Osteoblast (primary cell): ENCODE results near the gene ADAMTS2. TPM values are rescaled to one million over a fixed set of nuclear protein-coding genes. Genes with fewer than 3 reads are reported as not detected.
A peak's percentile ranks its signal among the peaks of the same experiment; 100 is the strongest.

Experiments
- DNase-seq: peaks from one replicate; pipeline ENCODE4 v3.0.0; 2011; ENCODE audit warnings: low spot score, mixed read lengths; ENCODE audit not compliant: insufficient read length; ENCODE audit errors: missing footprints
- H2AFZ ChIP-seq: 2 replicates; pipeline ENCODE4 v1.6.0; 2011; ENCODE audit warnings: mild to moderate bottlenecking, low read length
- H3K27ac ChIP-seq: 2 replicates; pipeline ENCODE4 v1.5.1; 2011; ENCODE audit warnings: mild to moderate bottlenecking, low read depth, low read length, moderate library complexity
- H3K27me3 ChIP-seq: 2 replicates; pipeline ENCODE4 v1.6.0; 2012; ENCODE audit warnings: mild to moderate bottlenecking, control low read depth, inconsistent platforms, low read length, moderate library complexity; ENCODE audit not compliant: insufficient read depth
- H3K36me3 ChIP-seq: 2 replicates; pipeline ENCODE4 v1.5.1; 2011; ENCODE audit warnings: mild to moderate bottlenecking, low read length, control low read depth, moderate library complexity; ENCODE audit not compliant: insufficient read depth
- H3K4me1 ChIP-seq: 2 replicates; pipeline ENCODE4 v1.5.1; 2011; ENCODE audit warnings: mild to moderate bottlenecking, low read length, control low read depth, moderate library complexity; ENCODE audit not compliant: insufficient read depth
- H3K4me2 ChIP-seq: 2 replicates; pipeline ENCODE4 v1.6.0; 2011; ENCODE audit warnings: mild to moderate bottlenecking, low read length; ENCODE audit not compliant: insufficient read depth
- H3K4me3 ChIP-seq: fragments of 200-600 bp; sonication (generic); 3 replicates; pipeline ENCODE4 v1.5.1; 2012; ENCODE audit warnings: mild to moderate bottlenecking, low read length, inconsistent platforms; ENCODE audit not compliant: insufficient read depth
- H3K79me2 ChIP-seq: 2 replicates; pipeline ENCODE4 v1.6.0; 2012; ENCODE audit warnings: mild to moderate bottlenecking, low read length, control low read depth, inconsistent platforms; ENCODE audit not compliant: insufficient read depth
- H3K9me3 ChIP-seq: 2 replicates; pipeline ENCODE4 v1.5.1; 2011; ENCODE audit warnings: low read depth, low read length, control low read depth
- H4K20me1 ChIP-seq: 2 replicates; pipeline ENCODE4 v1.6.0; 2012; ENCODE audit warnings: mild to moderate bottlenecking, low read length, control low read depth; ENCODE audit not compliant: insufficient read depth
- total RNA-seq: library from RNA; depleted of rRNA; stranded (reverse); fragments of >200 nt; gene quantifications from 2 replicates; pipeline ENCODE4 v1.2.3, GENCODE V29; 2012
- TF ChIP-seq, protein P1 (sequence below): IDR thresholded peaks from 2 replicates; pipeline ENCODE4 v1.5.1; 2011; ENCODE audit warnings: mild to moderate bottlenecking, low read depth, low read length, moderate library complexity; ENCODE audit errors: extremely low read depth

Gene ADAMTS2
- total RNA-seq, 1 donor = 144 TPM

- H3K9me3 ChIP-seq = no peaks in the 10 kb centered on the region
Measured at GRCh38 chr5:179219661-179220620, 125.3 kb downstream of the ADAMTS2 start.

DNA sequence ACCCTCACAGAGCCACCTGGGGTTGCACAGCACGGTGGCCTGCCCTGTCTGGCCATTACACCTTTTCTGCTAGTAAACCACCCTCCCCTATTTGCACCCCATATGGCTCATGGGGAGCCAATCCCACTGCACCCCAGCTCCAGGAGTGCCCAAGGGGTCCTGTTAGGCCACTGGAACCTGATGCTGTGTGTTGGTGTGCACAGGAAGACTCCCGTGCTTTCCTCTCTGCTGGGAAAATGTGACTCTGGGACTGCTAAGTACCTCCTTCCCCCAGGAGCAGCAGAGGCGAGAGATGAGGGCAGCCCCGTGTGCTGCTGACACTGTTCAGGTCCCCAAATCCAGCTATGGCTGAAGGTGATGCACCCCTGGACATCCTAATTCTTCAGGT, 126.3 kb downstream of the ADAMTS2 start:
- Histone ChIP-seq H3K79me2 (peaks cover 89% of the 10 kb centered on the region), H3K27me3 (no peaks in the 10 kb centered on the region), H3K9me3 (no peaks in the 10 kb centered on the region)

More at GRCh38 chr5:179219661-179220620, 125.3 kb downstream of the ADAMTS2 start:
- H3K4me1 ChIP-seq = peaks cover 9% of the 10 kb centered on the region
- peaks cover 20% of the 10 kb centered on the region for H3K36me3 ChIP-seq
- no peak overlapping the region for H3K4me3 ChIP-seq
- no peak overlapping the region for H3K27ac ChIP-seq
- TF ChIP-seq, protein P1, sequence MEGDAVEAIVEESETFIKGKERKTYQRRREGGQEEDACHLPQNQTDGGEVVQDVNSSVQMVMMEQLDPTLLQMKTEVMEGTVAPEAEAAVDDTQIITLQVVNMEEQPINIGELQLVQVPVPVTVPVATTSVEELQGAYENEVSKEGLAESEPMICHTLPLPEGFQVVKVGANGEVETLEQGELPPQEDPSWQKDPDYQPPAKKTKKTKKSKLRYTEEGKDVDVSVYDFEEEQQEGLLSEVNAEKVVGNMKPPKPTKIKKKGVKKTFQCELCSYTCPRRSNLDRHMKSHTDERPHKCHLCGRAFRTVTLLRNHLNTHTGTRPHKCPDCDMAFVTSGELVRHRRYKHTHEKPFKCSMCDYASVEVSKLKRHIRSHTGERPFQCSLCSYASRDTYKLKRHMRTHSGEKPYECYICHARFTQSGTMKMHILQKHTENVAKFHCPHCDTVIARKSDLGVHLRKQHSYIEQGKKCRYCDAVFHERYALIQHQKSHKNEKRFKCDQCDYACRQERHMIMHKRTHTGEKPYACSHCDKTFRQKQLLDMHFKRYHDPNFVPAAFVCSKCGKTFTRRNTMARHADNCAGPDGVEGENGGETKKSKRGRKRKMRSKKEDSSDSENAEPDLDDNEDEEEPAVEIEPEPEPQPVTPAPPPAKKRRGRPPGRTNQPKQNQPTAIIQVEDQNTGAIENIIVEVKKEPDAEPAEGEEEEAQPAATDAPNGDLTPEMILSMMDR = no peak
- H4K20me1 ChIP-seq = peaks cover 60% of the 10 kb centered on the region
- peaks cover 91% of the 10 kb centered on the region for H3K79me2 ChIP-seq
- peak; percentile 51 for DNase-seq
- no peak overlapping the region for H2AFZ ChIP-seq
- H3K4me2 ChIP-seq = no peak overlapping the region
- no peaks in the 10 kb centered on the region for H3K27me3 ChIP-seq

DNA sequence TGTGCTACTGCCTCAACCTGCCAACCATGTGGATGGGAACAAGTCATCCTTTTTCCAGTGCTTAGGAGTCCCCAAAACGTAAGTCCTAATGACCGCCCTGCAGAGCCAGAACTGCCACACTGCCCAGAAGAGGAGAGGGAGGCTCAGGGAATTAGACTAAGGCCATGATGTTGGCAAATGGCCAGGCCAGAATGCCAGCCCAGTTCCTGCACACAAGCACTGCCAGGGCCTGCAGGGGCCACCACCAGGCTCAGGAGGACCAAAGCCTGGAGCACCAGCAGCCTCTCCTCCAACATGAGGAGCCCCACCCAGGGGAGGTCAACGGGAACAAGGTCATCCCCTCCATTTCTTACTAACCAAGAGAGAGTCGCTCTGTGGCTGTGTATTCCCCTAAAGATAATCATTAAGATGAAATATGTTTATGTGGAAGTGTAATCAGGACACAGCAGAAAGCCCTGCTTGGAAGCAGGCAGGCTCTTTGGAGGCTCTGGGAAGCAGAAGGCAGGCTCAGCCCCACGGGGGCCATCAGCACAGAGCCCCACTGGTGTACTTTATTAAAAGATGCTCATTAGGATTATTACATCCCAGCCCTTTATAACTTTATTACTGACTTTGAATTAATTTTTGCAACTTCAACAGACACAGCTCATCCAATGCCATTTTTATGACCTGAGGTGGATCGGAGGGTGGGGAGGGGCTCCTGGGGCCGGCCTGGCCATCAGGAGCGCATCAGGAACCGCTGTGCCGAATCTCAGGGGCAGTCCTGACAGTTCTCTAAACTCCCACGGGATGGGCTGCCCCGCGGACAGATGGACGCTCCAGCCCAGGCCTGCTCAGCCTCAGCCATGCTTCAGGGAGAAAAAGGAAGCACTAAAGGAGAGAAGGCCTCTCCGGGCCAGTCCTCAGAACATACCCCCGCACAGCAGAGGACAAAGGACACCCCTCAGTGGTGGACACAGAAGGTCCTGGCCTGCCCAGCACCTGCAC, 127.0 kb downstream of the ADAMTS2 start:
- TF ChIP-seq, protein P1 = no peak
- Histone ChIP-seq H2AFZ (no peak overlapping the region), H3K4me1 (peaks cover 9% of the 10 kb centered on the region), H3K79me2 (peaks cover 89% of the 10 kb centered on the region), H3K36me3 (peaks cover 6% of the 10 kb centered on the region), H3K4me2 (no peak overlapping the region), H4K20me1 (peaks cover 53% of the 10 kb centered on the region), H3K27ac (no peak overlapping the region), H3K27me3 (no peaks in the 10 kb centered on the region), H3K4me3 (no peak overlapping the region), H3K9me3 (no peaks in the 10 kb centered on the region)
- DNase-seq = peak; percentile 68

More for the DNA sequence above, 126.3 kb downstream of the ADAMTS2 start:
- Histone ChIP-seq H3K4me1 (peaks cover 9% of the 10 kb centered on the region), H3K27ac (peak overlapping the region; percentile 17), H4K20me1 (peaks cover 54% of the 10 kb centered on the region), H2AFZ (no peak overlapping the region), H3K36me3 (peaks cover 12% of the 10 kb centered on the region), H3K4me3 (no peak overlapping the region), H3K4me2 (no peak overlapping the region)
- TF ChIP-seq, protein P1 = no peak
- DNase-seq = peak; percentile 74
